Ovary (tissue), 3 donors: ENCODE results near the gene LRRC8A.

Source experiments
- CTCF ChIP-seq, 3 donors: fragments of 450-650 bp in 2 of 3; fragments of 200-600 bp in 1 of 3; IDR thresholded peaks; one replicate each; pipeline versions ENCODE4 v1.5.1 to v1.8.0; 2016 to 2022; ENCODE audit warnings: antibody characterized with exemption in 3 of 3, mild to moderate bottlenecking in 1 of 3
- EP300 ChIP-seq: sonication (generic); formaldehyde crosslinking; IDR thresholded peaks from one replicate; pipeline ENCODE4 v1.6.1; 2017; ENCODE audit warnings: antibody characterized with exemption
- POLR2A ChIP-seq: fragments of 450-650 bp; IDR thresholded peaks from one replicate; pipeline ENCODE4 v1.6.1; 2017; ENCODE audit warnings: antibody characterized with exemption, mild to moderate bottlenecking, moderate library complexity
- donor health status: DM: no; HTN: no; CAD: no.

DNA sequence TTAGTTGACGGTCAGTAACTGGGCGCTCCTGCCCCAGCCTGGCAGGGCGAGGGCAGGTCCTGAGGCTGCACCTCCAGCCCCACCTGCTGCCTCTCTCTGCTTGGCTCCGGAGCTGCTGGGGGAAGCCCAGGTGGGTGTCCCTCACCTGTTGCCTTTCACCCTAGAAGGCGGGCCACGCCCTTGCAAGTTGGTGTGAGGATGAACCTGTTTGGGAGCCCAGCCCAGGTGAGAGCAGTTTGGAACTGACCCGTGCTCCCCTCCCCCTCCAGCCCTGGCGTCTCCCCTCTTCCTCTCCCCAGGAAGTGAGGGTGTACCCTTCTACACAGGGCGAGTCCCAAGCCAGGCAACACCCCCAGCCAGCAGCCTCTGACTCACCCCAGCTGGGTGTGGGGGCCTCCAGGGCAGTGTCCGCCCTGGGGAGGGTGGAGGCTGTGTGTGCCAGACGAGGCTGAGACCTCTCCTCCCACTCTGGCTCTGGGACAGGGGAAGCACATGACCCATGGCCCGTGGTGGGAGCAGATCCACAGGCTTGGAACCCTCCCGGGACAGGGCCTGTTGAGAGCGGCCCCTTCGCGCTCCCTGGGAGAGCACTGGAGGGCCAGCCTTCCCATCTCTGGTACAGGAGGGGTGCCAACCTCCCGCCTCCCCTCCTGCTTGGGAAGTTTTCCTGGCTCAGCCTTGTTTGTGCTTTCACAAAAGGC lies 10.4 kb downstream of the LRRC8A start:
- TF ChIP-seq POLR2A (no peak), CTCF (IDR thresholded peaks at IDR 0.05) (no peak), EP300 (no peak)
